Parathyroid adenoma (tissue), 2 donors: Measurements from ENCODE around the gene GID4.

Experiments
- H2AFZ ChIP-seq: fragments of 300-600 bp; sonication (generic); one replicate; pipeline ENCODE4 v1.7.0; 2017; ENCODE audit warnings: antibody characterized with exemption, mild to moderate bottlenecking
- H3K27ac ChIP-seq: fragments of 300-600 bp; sonication (generic); one replicate; pipeline ENCODE4 v1.7.0; 2017
- H3K27me3 ChIP-seq: fragments of 300-600 bp; sonication (generic); one replicate; pipeline ENCODE4 v1.7.0; 2017; ENCODE audit warnings: low read length; ENCODE audit not compliant: control insufficient read depth, insufficient read depth
- H3K36me3 ChIP-seq: fragments of 300-600 bp; sonication (generic); one replicate; pipeline ENCODE4 v1.7.0; 2017; ENCODE audit warnings: low read length; ENCODE audit not compliant: control insufficient read depth, insufficient read depth
- H3K4me1 ChIP-seq: fragments of 300-600 bp; sonication (generic); one replicate; pipeline ENCODE4 v1.7.0; 2017; ENCODE audit warnings: control low read depth
- H3K4me2 ChIP-seq: fragments of 300-600 bp; sonication (generic); one replicate; pipeline ENCODE4 v1.7.0; 2017; ENCODE audit warnings: low read length
- H3K4me3 ChIP-seq: fragments of 300-600 bp; sonication (generic); one replicate; pipeline ENCODE4 v1.7.0; 2017; ENCODE audit warnings: low read depth, low read length
- H3K79me2 ChIP-seq: fragments of 300-600 bp; sonication (generic); one replicate; pipeline ENCODE4 v1.7.0; 2017; ENCODE audit warnings: control low read depth
- H3K9ac ChIP-seq: fragments of 300-600 bp; sonication (generic); one replicate; pipeline ENCODE4 v1.7.0; 2017; ENCODE audit warnings: mild to moderate bottlenecking
- H3K9me3 ChIP-seq: fragments of 300-600 bp; sonication (generic); one replicate; pipeline ENCODE4 v1.7.0; 2017; ENCODE audit warnings: low read length; ENCODE audit not compliant: control insufficient read depth
- TF ChIP-seq, protein P1 (sequence below): fragments of 300-600 bp; sonication (generic); IDR thresholded peaks from one replicate; pipeline ENCODE4 v1.7.0; 2017; ENCODE audit warnings: antibody characterized with exemption, mild to moderate bottlenecking
- donor health status: primary hyperparathyroidism.

The GID4 gene

DNA sequence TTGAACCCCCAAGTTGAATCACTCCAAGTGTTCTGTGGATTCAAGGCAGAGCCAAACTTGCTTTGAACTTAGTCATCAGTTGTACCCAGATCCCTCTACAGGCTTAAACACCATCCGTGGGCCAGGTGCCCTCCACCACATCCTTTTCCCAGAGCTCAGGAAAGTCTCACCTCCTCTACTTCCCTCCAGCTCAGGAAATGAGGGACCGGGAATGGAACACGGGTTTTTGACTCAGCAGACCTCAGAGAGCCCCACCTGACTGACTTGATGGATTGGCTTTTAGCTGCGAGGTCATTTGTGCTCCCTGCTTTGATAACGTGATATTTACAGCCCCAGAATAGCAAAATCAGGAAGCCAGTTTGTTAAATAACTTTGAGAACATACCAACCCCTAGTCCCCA, 20.1 kb downstream of the GID4 start:
- Histone ChIP-seq H3K36me3 (no peaks in the 10 kb centered on the region), H3K4me3 (no peak overlapping the region), H3K9me3 (no peaks in the 10 kb centered on the region), H3K4me1 (peaks cover 8% of the 10 kb centered on the region), H3K4me2 (no peak overlapping the region), H3K79me2 (no peaks in the 10 kb centered on the region), H3K27ac (no peak overlapping the region), H3K27me3 (no peaks in the 10 kb centered on the region), H2AFZ (no peak overlapping the region), H3K9ac (no peak overlapping the region)
- TF ChIP-seq, protein P1, sequence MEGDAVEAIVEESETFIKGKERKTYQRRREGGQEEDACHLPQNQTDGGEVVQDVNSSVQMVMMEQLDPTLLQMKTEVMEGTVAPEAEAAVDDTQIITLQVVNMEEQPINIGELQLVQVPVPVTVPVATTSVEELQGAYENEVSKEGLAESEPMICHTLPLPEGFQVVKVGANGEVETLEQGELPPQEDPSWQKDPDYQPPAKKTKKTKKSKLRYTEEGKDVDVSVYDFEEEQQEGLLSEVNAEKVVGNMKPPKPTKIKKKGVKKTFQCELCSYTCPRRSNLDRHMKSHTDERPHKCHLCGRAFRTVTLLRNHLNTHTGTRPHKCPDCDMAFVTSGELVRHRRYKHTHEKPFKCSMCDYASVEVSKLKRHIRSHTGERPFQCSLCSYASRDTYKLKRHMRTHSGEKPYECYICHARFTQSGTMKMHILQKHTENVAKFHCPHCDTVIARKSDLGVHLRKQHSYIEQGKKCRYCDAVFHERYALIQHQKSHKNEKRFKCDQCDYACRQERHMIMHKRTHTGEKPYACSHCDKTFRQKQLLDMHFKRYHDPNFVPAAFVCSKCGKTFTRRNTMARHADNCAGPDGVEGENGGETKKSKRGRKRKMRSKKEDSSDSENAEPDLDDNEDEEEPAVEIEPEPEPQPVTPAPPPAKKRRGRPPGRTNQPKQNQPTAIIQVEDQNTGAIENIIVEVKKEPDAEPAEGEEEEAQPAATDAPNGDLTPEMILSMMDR = no peak

DNA sequence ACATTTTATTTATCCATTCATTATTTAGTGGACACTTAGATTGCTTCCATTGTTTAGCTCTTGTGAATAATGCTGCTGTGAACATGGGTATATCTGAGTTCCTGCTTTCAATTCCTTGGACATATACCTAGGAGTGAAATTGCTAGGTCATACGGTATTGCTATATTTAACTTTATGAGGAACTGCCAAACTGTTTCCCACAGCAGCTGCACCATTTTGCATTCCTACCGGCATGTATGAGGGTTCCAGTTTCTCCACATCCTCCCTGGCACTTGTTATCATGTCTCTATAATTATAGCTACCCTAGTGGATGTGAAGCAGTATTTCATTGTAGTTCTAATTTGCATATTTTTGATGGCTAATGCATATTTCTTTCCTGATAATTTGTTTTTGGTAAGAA, 24.8 kb downstream of the GID4 start:
- no peak overlapping the region for H2AFZ ChIP-seq
- peaks cover 8% of the 10 kb centered on the region for H3K4me1 ChIP-seq
- H3K4me3 ChIP-seq = no peak overlapping the region
- no peak overlapping the region for H3K9ac ChIP-seq
- no peaks in the 10 kb centered on the region for H3K27me3 ChIP-seq
- TF ChIP-seq, protein P1 = no peak
- H3K27ac ChIP-seq = no peak overlapping the region
- no peaks in the 10 kb centered on the region for H3K9me3 ChIP-seq
- H3K4me2 ChIP-seq = no peak overlapping the region
- no peaks in the 10 kb centered on the region for H3K36me3 ChIP-seq
- H3K79me2 ChIP-seq = no peaks in the 10 kb centered on the region

DNA sequence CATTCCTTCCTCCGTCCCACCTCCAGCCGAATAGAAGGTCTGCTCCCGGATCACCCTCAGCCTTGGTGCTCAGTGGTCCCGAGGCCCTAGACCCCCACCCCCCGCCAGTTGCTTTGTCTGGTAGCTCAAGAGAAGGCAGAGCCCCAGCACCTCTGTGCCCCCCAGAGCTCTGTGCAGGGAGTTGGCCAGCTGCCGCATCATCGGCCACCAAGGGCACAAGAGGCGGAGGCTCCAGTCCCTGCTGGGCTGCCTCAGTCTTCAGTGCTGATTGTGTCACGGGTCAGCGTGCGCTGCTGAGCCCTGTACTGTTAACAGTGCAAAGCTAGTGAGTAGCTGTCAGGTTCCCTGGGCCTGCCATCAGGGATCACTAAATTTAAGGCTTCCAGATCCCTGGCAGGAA, 26.3 kb downstream of the GID4 start:
- Histone ChIP-seq H3K9ac (no peak overlapping the region), H3K4me2 (no peak overlapping the region), H3K4me3 (no peak overlapping the region), H3K36me3 (no peaks in the 10 kb centered on the region), H2AFZ (no peak overlapping the region), H3K27me3 (no peaks in the 10 kb centered on the region), H3K9me3 (no peaks in the 10 kb centered on the region), H3K27ac (no peak overlapping the region), H3K4me1 (peaks cover 8% of the 10 kb centered on the region), H3K79me2 (no peaks in the 10 kb centered on the region)
- TF ChIP-seq, protein P1 = no peak

DNA sequence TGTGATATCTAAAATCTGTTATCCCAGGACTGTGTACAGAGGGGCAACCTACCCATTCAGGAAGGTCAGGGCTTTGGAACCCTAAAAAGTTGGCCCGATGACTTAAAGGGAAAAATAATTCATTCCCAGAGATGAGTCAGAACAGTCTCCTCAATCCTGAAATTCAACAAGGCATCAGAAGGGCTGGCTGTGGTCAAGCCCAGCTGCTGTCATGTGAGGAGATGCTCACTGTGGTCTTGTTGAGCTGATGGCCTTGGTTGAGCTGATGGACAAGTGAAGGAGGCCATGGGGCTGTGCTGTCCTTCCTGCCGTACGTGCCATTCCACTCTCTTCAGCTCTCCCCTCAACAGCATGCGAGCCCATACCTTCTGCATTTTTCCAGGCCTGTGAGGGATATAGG, 27.7 kb downstream of the GID4 start:
- Histone ChIP-seq H3K27me3 (no peaks in the 10 kb centered on the region), H3K27ac (no peak overlapping the region), H2AFZ (no peak overlapping the region), H3K4me1 (peaks cover under 1% of the 10 kb centered on the region), H3K79me2 (no peaks in the 10 kb centered on the region), H3K4me2 (no peak overlapping the region), H3K4me3 (no peak overlapping the region), H3K9me3 (no peaks in the 10 kb centered on the region), H3K9ac (no peak overlapping the region), H3K36me3 (no peaks in the 10 kb centered on the region)
- TF ChIP-seq, protein P1 = no peak

DNA sequence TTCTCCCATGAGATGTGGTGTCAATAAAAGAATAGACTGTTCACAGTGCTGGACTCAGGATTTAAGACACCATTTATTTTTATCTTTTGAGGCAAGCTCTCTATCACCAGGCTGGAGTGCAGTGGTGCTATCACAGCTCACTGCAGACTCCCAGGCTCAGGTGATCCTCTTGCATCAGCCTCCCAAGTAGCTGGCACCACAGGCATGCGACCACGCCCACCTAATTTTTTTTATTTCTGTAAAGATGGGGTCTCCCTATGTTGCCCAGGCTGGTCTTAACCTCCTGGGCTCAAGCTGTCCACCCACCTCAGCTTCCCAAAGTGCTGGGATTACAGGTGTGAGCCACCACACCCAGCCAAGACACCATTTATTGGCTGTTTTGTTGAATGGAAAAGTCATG, 29.9 kb downstream of the GID4 start:
- no peak overlapping the region for H3K27ac ChIP-seq
- H2AFZ ChIP-seq = no peak overlapping the region
- no peaks in the 10 kb centered on the region for H3K9me3 ChIP-seq
- H3K36me3 ChIP-seq = no peaks in the 10 kb centered on the region
- H3K4me3 ChIP-seq = no peak overlapping the region
- H3K79me2 ChIP-seq = no peaks in the 10 kb centered on the region
- no peak overlapping the region for H3K4me2 ChIP-seq
- no peaks in the 10 kb centered on the region for H3K27me3 ChIP-seq
- no peaks in the 10 kb centered on the region for H3K4me1 ChIP-seq
- TF ChIP-seq, protein P1 = no peak
- no peak overlapping the region for H3K9ac ChIP-seq
